ENCODE results near the gene NOP9.
A peak's percentile ranks its signal among the peaks of the same experiment; 100 is the strongest.

NOP9 gene

GRCh38 chr14:24264298-24264697 is 35.4 kb upstream of the NOP9 start:
- no peak for DNase-seq

- no peak for DNase-seq
Measured at GRCh38 chr14:24266344-24267244, 33.1 kb upstream of the NOP9 start.

- no peak for DNase-seq
Measured at GRCh38 chr14:24267516-24267915, 32.1 kb upstream of the NOP9 start.

GRCh38 chr14:24268225-24268624 is 31.4 kb upstream of the NOP9 start:
- DNase-seq, result no peak

- DNase-seq, result no peak
Measured at GRCh38 chr14:24269368-24269767, 30.3 kb upstream of the NOP9 start.

- DNase-seq, result no peak
Measured at GRCh38 chr14:24269910-24270536, 29.6 kb upstream of the NOP9 start.

GRCh38 chr14:24270537-24271133 is 29.0 kb upstream of the NOP9 start:
- DNase-seq, result no peak

GRCh38 chr14:24271134-24271833 is 28.4 kb upstream of the NOP9 start, which contains the start of gene RABGGTA:
Gene RABGGTA, minus strand, starts transcription at chr14:24271597. Its CDS starts 482 bp downstream, at chr14:24271115.
- DNase-seq, result peak; percentile 90

- DNase-seq, result no peak
Measured at GRCh38 chr14:24271834-24272263, 27.8 kb upstream of the NOP9 start.

GRCh38 chr14:24272467-24272866 is 27.2 kb upstream of the NOP9 start:
- no peak for DNase-seq

GRCh38 chr14:24273422-24273998 is 26.1 kb upstream of the NOP9 start:
- no peak for DNase-seq

- DNase-seq, result peak; percentile 43
Measured at GRCh38 chr14:24274101-24274543, 25.5 kb upstream of the NOP9 start.

- DNase-seq, result no peak
Measured at GRCh38 chr14:24277071-24277470, 22.6 kb upstream of the NOP9 start.

- DNase-seq, result no peak
Measured at GRCh38 chr14:24277606-24278321, 21.9 kb upstream of the NOP9 start.

- no peak for DNase-seq
Measured at GRCh38 chr14:24278424-24278823, 21.2 kb upstream of the NOP9 start.

GRCh38 chr14:24279301-24280186 is 20.1 kb upstream of the NOP9 start:
- DNase-seq, result no peak

GRCh38 chr14:24280797-24281460 is 18.7 kb upstream of the NOP9 start:
- no peak for DNase-seq

- no peak for DNase-seq
Measured at GRCh38 chr14:24281636-24282035, 18.0 kb upstream of the NOP9 start.

GRCh38 chr14:24282736-24283135 is 16.9 kb upstream of the NOP9 start:
- no peak for DNase-seq

GRCh38 chr14:24283796-24284460 is 15.7 kb upstream of the NOP9 start:
- DNase-seq, result no peak

Measured in NCI-H2107 (cell line).